ENCODE measurements around the gene ARMC2. TPM values are rescaled to one million over a fixed set of nuclear protein-coding genes. Genes with fewer than 3 reads are reported as not detected.

Gene ARMC2
- total and polyA plus RNA-seq, 2 of the 8 experiments (the other 6 are each of a cell fraction or from before 2014, with no cell fraction given): 1.6 to 4.4 TPM

DNA sequence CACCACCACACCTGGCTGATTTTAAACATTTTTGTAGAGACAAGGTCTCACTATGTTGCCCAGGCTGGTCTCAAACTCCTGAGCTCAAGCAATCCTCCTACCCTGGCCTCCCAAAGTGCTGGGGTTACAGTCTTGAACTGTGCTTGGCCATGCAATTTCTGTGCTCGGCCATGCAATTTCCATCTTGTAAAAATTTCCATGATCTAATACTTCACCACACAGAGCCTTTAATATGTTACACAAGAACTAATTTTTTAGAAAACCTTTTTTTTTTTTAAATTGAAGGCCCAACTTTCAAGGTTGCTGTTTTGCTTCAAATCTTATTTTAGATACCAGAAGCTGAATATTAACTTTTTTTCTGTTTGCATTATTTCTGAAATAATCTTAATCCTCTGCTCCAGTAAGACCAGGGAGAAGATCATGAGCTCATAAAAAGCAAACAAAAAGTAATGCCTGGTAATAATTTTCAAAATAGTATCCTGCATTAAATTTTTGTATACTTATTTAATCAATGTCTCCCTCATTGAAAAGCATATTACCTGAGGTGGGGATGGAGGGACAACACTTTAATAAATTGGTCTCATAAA, 38.1 kb upstream of the ARMC2 start:
- Histone ChIP-seq H3K4me2 (ENCODE audit: insufficient read depth in 1 of 2, low read depth in 2 of 2, low read length in 2 of 2) (no peak overlapping the region), H4K5ac (ENCODE audit: insufficient read length, low read depth, low read length) (no peak overlapping the region), H3K56ac (replicated peaks; ENCODE audit: insufficient read length, low read depth, low read length) (no peak overlapping the region), H3K9me3 (ENCODE audit: insufficient read depth in 2 of 2, low read depth in 1 of 2, low read length in 1 of 2) (no peaks in the 10 kb centered on the region), H2BK15ac (ENCODE audit: low read length) (no peak overlapping the region), H3K23me2 (ENCODE audit: low read depth, low read length) (no peaks in the 10 kb centered on the region), H3K36me3 (ENCODE audit: control insufficient read depth in 2 of 4, insufficient read depth in 4 of 4, low read length in 3 of 4) (no peaks in the 10 kb centered on the region), H3K27ac (ENCODE audit: low read depth, low read length) (no peak overlapping the region), H3K27me3 (replicated peaks in 1 of 4; ENCODE audit: control insufficient read depth in 3 of 4, extremely low read depth in 1 of 4, insufficient read depth in 3 of 4, low read length in 3 of 4) (no peaks in the 10 kb centered on the region), H2AK5ac (ENCODE audit: low read depth, low read length) (no peak overlapping the region), H3K4ac (replicated peaks; ENCODE audit: insufficient read length, low read depth, low read length) (no peak overlapping the region), H2BK5ac (ENCODE audit: low read depth, low read length) (no peak overlapping the region), H4K8ac (ENCODE audit: extremely low read depth, insufficient read depth, low read length) (no peak overlapping the region), H3K14ac (ENCODE audit: insufficient read length) (no peak overlapping the region), H4K91ac (replicated peaks; ENCODE audit: insufficient read length, low read length) (no peak overlapping the region), H3K4me3 (ENCODE audit: extremely low read depth in 1 of 4, insufficient read depth in 2 of 4, low read depth in 3 of 4, low read length in 4 of 4) (no peak overlapping the region), H2BK120ac (replicated peaks; ENCODE audit: low read depth, low read length) (no peak overlapping the region), H3K4me1 (replicated peaks in 1 of 4; ENCODE audit: control insufficient read depth in 3 of 4, insufficient read depth in 4 of 4, low read length in 3 of 4) (no peaks in the 10 kb centered on the region), H3K9ac (replicated peaks in 1 of 4; ENCODE audit: extremely low read depth in 1 of 4, low read depth in 3 of 4, low read length in 3 of 4) (no peak overlapping the region), H2AFZ (ENCODE audit: low read length) (no peak overlapping the region), H3K79me2 (ENCODE audit: control insufficient read depth in 1 of 2, insufficient read depth in 2 of 2, low read length in 2 of 2) (no peaks in the 10 kb centered on the region), H2BK12ac (ENCODE audit: low read depth, low read length) (no peak overlapping the region), H3K18ac (ENCODE audit: extremely low read depth, low read length) (no peak overlapping the region), H2BK20ac (ENCODE audit: low read length) (no peak overlapping the region), H4K20me1 (replicated peaks in 1 of 2; ENCODE audit: control insufficient read depth in 1 of 2, insufficient read depth in 2 of 2, low read length in 2 of 2) (no peaks in the 10 kb centered on the region), H3K23ac (ENCODE audit: insufficient read length) (no peak overlapping the region), H3K79me1 (ENCODE audit: low read depth, low read length) (no peaks in the 10 kb centered on the region)
- CTCF ChIA-PET (ENCODE audit: partially characterized antibody): interaction anchor here (1.0 kb wide), 1 partner anchor 11 kb away, joined by 3 read pairs; no protein-coding TSS in a partner anchor
- DNase-seq (ENCODE audit: low read depth in 1 of 2, low spot score in 2 of 2) (no peak), FAIRE-seq (no peak)
- WGBS, 2 experiments (ENCODE audit: extremely low coverage in 1 of 2, insufficient coverage in 1 of 2, insufficient read length in 1 of 2, insufficient replicate concordance in 2 of 2, low coverage in 1 of 2, low lambda C conversion rate in 2 of 2, missing lambda C conversion rate in 1 of 2): 84% methylated on average over 1 of the region's 1 CpG; no CpG with 5 or more reads in 1 of the 2 experiments
- POLR2A ChIA-PET (ENCODE audit: partially characterized antibody): interaction anchor here (1.6 kb wide), 1 partner anchor 248 kb away, joined by 3 read pairs; no protein-coding TSS in a partner anchor
- TF ChIP-seq PHF8 (conservative IDR thresholded peaks at IDR 0.05; ENCODE audit: low read depth, low read length) (no peak), SAP30 (IDR thresholded peaks at IDR 0.05; ENCODE audit: insufficient read depth, insufficient replicate concordance, low read length) (no peak), POLR2A (IDR thresholded peaks at IDR 0.05; ENCODE audit: control extremely low read depth in 1 of 2, low read depth in 2 of 2, low read length in 2 of 2) (no peak), RXRA (IDR thresholded peaks at IDR 0.05; ENCODE audit: insufficient read depth, low read depth, low read length) (no peak), HDAC6 (IDR thresholded peaks at IDR 0.05; ENCODE audit: low read depth, low read length) (no peak)
- TF ChIP-seq, protein P1, sequence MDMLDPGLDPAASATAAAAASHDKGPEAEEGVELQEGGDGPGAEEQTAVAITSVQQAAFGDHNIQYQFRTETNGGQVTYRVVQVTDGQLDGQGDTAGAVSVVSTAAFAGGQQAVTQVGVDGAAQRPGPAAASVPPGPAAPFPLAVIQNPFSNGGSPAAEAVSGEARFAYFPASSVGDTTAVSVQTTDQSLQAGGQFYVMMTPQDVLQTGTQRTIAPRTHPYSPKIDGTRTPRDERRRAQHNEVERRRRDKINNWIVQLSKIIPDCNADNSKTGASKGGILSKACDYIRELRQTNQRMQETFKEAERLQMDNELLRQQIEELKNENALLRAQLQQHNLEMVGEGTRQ (IDR thresholded peaks at IDR 0.05; ENCODE audit: low read length): no peak

All from H1 (cell line).